Measurements from ENCODE around the gene SLC38A4.

Gene SLC38A4

GRCh38 chr12:46839964-46840363, 14.2 kb upstream of the SLC38A4 start:
- H3K36me3 ChIP-seq: no peaks in the 10 kb centered on the region
- TF ChIP-seq CTCF (IDR thresholded peaks at IDR 0.05; ENCODE audit: low read depth, low read length): no peak
- H3K9me3 ChIP-seq: no peaks in the 10 kb centered on the region
- DNase-seq: no peak
- no peaks in the 10 kb centered on the region for H3K27me3 ChIP-seq
- H3K4me1 ChIP-seq: no peaks in the 10 kb centered on the region
- H3K4me3 ChIP-seq (ENCODE audit: low read depth, low read length): no peak overlapping the region

- H3K36me3 ChIP-seq: no peaks in the 10 kb centered on the region
- no peak for TF ChIP-seq CTCF (IDR thresholded peaks at IDR 0.05; ENCODE audit: low read depth, low read length)
- H3K27me3 ChIP-seq: no peaks in the 10 kb centered on the region
- DNase-seq: no peak
- no peaks in the 10 kb centered on the region for H3K9me3 ChIP-seq
- H3K4me3 ChIP-seq (ENCODE audit: low read depth, low read length): no peak overlapping the region
- no peaks in the 10 kb centered on the region for H3K4me1 ChIP-seq
Observed at GRCh38 chr12:46839232-46839631, 13.4 kb upstream of the SLC38A4 start.

GRCh38 chr12:46835785-46836184, 10.0 kb upstream of the SLC38A4 start:
- no peak for TF ChIP-seq CTCF (IDR thresholded peaks at IDR 0.05; ENCODE audit: low read depth, low read length)
- no peak overlapping the region for H3K4me3 ChIP-seq (ENCODE audit: low read depth, low read length)
- H3K27me3 ChIP-seq: peaks cover 13% of the 10 kb centered on the region
- no peaks in the 10 kb centered on the region for H3K36me3 ChIP-seq
- DNase-seq: no peak
- H3K4me1 ChIP-seq: no peaks in the 10 kb centered on the region
- no peaks in the 10 kb centered on the region for H3K9me3 ChIP-seq

GRCh38 chr12:46832130-46832704, 6.4 kb upstream of the SLC38A4 start:
- TF ChIP-seq CTCF (IDR thresholded peaks at IDR 0.05; ENCODE audit: low read depth, low read length): no peak
- H3K36me3 ChIP-seq: no peaks in the 10 kb centered on the region
- H3K4me3 ChIP-seq (ENCODE audit: low read depth, low read length): no peak overlapping the region
- H3K4me1 ChIP-seq: no peaks in the 10 kb centered on the region
- peaks cover 26% of the 10 kb centered on the region for H3K27me3 ChIP-seq
- no peak for DNase-seq
- H3K9me3 ChIP-seq: no peaks in the 10 kb centered on the region

- Histone ChIP-seq H3K9me3 (no peaks in the 10 kb centered on the region), H3K36me3 (no peaks in the 10 kb centered on the region), H3K27me3 (peaks cover 29% of the 10 kb centered on the region), H3K4me1 (no peaks in the 10 kb centered on the region), H3K4me3 (ENCODE audit: low read depth, low read length) (no peak overlapping the region)
- DNase-seq: no peak
- TF ChIP-seq CTCF (IDR thresholded peaks at IDR 0.05; ENCODE audit: low read depth, low read length): no peak
Observed at GRCh38 chr12:46831335-46832129, 5.7 kb upstream of the SLC38A4 start.

- TF ChIP-seq CTCF (IDR thresholded peaks at IDR 0.05; ENCODE audit: low read depth, low read length): no peak
- H3K4me3 ChIP-seq (ENCODE audit: low read depth, low read length): no peak overlapping the region
- H3K4me1 ChIP-seq: no peaks in the 10 kb centered on the region
- H3K27me3 ChIP-seq: peaks cover 32% of the 10 kb centered on the region
- H3K36me3 ChIP-seq: no peaks in the 10 kb centered on the region
- H3K9me3 ChIP-seq: no peaks in the 10 kb centered on the region
- DNase-seq: no peak
Observed at GRCh38 chr12:46830731-46831334, 5.0 kb upstream of the SLC38A4 start.

All from BE2C (cell line).